MM.1S (cell line): ENCODE results near the gene CDC16.

Source experiments
- DNase-seq: peaks from one replicate; pipeline ENCODE4 v3.0.0-alpha.2; 2015
- H2AFZ ChIP-seq: fragments of 300-600 bp; sonication (generic); 2 replicates; pipeline ENCODE4 v1.6.0; 2016; ENCODE audit warnings: antibody characterized with exemption, low read length
- H3F3A ChIP-seq: fragments of 300-600 bp; sonication (generic); 2 replicates; pipeline ENCODE4 v1.6.1; 2016; ENCODE audit warnings: mild to moderate bottlenecking, antibody characterized with exemption, low read length, moderate library complexity, mixed read lengths; ENCODE audit not compliant: insufficient read depth
- H3K27ac ChIP-seq: fragments of 300-600 bp; sonication (generic); 2 replicates; pipeline ENCODE4 v1.5.1; 2016; ENCODE audit warnings: mild to moderate bottlenecking, low read length
- H3K27me3 ChIP-seq: fragments of 300-600 bp; sonication (generic); replicated peaks from 2 replicates; pipeline ENCODE4 v1.6.0; 2016; ENCODE audit warnings: low read length; ENCODE audit not compliant: insufficient read depth
- H3K36me3 ChIP-seq: fragments of 300-600 bp; sonication (generic); replicated peaks from 2 replicates; pipeline ENCODE4 v1.6.1; 2016; ENCODE audit warnings: mild to moderate bottlenecking, low read length, mixed read lengths; ENCODE audit not compliant: insufficient read depth
- H3K4me1 ChIP-seq: fragments of 300-600 bp; sonication (generic); 2 replicates; pipeline ENCODE4 v1.6.1; 2016; ENCODE audit warnings: low read length, mixed read lengths
- H3K4me2 ChIP-seq: fragments of 300-600 bp; sonication (generic); 2 replicates; pipeline ENCODE4 v1.6.0; 2016; ENCODE audit warnings: low read depth, low read length
- H3K4me3 ChIP-seq: fragments of 300-600 bp; sonication (generic); 2 replicates; pipeline ENCODE4 v1.5.1; 2016; ENCODE audit warnings: low read length, mixed read lengths
- H3K79me2 ChIP-seq: fragments of 300-600 bp; sonication (generic); 2 replicates; pipeline ENCODE4 v1.6.1; 2016; ENCODE audit warnings: mixed run types, low read length, mixed read lengths
- H3K9ac ChIP-seq: fragments of 300-600 bp; sonication (generic); 2 replicates; pipeline ENCODE4 v1.6.1; 2016; ENCODE audit warnings: low read length, mixed read lengths
- H3K9me2 ChIP-seq: fragments of 300-600 bp; sonication (generic); replicated peaks from 2 replicates; pipeline ENCODE4 v1.6.1; 2016; ENCODE audit warnings: mild to moderate bottlenecking, low read length, mixed read lengths; ENCODE audit not compliant: insufficient read depth
- H3K9me3 ChIP-seq: fragments of 300-600 bp; sonication (generic); replicated peaks from 2 replicates; pipeline ENCODE4 v1.6.1; 2016; ENCODE audit warnings: mild to moderate bottlenecking, low read length, mixed read lengths; ENCODE audit not compliant: insufficient read depth
- H4K20me1 ChIP-seq: fragments of 300-600 bp; sonication (generic); 2 replicates; pipeline ENCODE4 v1.6.1; 2016; ENCODE audit warnings: mild to moderate bottlenecking, low read length, moderate library complexity, mixed read lengths; ENCODE audit not compliant: insufficient read depth
- CTCF ChIP-seq: fragments of 300-600 bp; sonication (generic); IDR thresholded peaks from 2 replicates; pipeline ENCODE4 v1.5.1; 2016; ENCODE audit warnings: antibody characterized with exemption, low read length, mixed read lengths
- EZH2 ChIP-seq: fragments of 300-600 bp; sonication (generic); optimal IDR thresholded peaks from 2 replicates; pipeline ENCODE3; 2017; ENCODE audit warnings: low read depth, mild to moderate bottlenecking, antibody characterized with exemption, low read length, mixed read lengths
- EZH2phosphoT487 ChIP-seq: fragments of 300-600 bp; sonication (generic); IDR thresholded peaks from 2 replicates; pipeline ENCODE4 v1.6.1; 2018; ENCODE audit warnings: antibody characterized with exemption, low read length

Gene CDC16

GRCh38 chr13:114319441-114319913 lies 84.8 kb downstream of the CDC16 start:
- no peak overlapping the region for H3K4me2 ChIP-seq
- H2AFZ ChIP-seq = no peak overlapping the region
- H3K9me3 ChIP-seq = no peaks in the 10 kb centered on the region
- peaks cover 6% of the 10 kb centered on the region for H3F3A ChIP-seq
- H4K20me1 ChIP-seq = peaks cover 8% of the 10 kb centered on the region; the same call in 1 of the 2 replicates
- no peak overlapping the region for H3K27ac ChIP-seq
- no peak overlapping the region for H3K4me3 ChIP-seq
- H3K9me2 ChIP-seq = no peaks in the 10 kb centered on the region
- peaks cover 74% of the 10 kb centered on the region for H3K79me2 ChIP-seq
- H3K27me3 ChIP-seq = no peaks in the 10 kb centered on the region
- H3K4me1 ChIP-seq = peaks cover 8% of the 10 kb centered on the region; the same call in 1 of the 2 replicates
- no peak for DNase-seq
- no peak overlapping the region for H3K9ac ChIP-seq
- TF ChIP-seq EZH2phosphoT487 (no peak), EZH2 (no peak), CTCF (no peak)
- peaks cover 6% of the 10 kb centered on the region; the same call in 1 of the 2 replicates for H3K36me3 ChIP-seq

DNA sequence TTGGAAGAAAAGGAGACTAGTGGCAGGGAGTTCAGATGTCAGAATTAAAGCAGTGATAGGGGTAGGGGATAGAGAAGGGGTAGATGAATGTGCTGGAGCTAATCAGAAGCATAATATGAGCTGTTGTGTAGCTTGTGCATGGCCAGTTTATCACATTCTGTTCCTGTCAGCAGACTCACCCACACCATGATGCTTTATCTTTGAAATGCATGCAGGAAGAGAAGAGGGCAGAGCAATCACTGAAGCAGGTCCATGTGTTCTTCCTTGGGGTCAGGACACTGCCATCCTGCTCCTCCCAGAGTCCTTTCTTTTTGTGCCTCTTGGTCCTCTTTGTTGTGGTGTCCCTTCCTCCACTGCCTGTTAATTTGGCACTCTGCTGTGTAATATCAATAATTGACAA lies 85.4 kb downstream of the CDC16 start:
- Histone ChIP-seq H3K4me1 (peaks cover 6% of the 10 kb centered on the region; the same call in 1 of the 2 replicates), H3K4me2 (no peak overlapping the region), H3F3A (peaks cover 2% of the 10 kb centered on the region), H3K27me3 (no peaks in the 10 kb centered on the region), H3K9me3 (no peaks in the 10 kb centered on the region), H3K4me3 (no peak overlapping the region), H3K27ac (no peak overlapping the region), H3K79me2 (peaks cover 77% of the 10 kb centered on the region), H3K36me3 (peaks cover 6% of the 10 kb centered on the region; the same call in 1 of the 2 replicates), H3K9ac (no peak overlapping the region), H2AFZ (no peak overlapping the region), H4K20me1 (peaks cover 8% of the 10 kb centered on the region; the same call in 1 of the 2 replicates), H3K9me2 (no peaks in the 10 kb centered on the region)
- no peak for DNase-seq
- TF ChIP-seq CTCF (no peak), EZH2phosphoT487 (no peak), EZH2 (no peak)

DNA sequence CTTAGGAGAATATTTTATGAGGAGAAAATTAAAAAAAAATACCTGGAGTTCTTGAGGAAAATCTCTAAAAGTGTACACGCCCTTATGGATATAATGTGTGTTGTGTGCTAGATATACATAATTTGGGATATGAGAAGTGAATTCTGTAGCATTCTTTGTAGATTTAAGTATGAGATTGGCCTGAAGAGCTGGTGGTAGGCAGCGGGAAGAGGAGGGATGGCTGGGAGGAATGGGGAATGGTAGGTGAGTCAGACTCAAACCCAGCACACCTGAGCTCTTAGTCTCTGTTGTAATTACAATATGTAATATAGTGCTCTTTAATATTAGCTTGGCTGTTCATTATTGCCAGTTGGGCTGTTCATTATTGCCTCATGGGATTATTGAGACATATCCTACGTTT lies 86.6 kb downstream of the CDC16 start:
- no peak for TF ChIP-seq EZH2phosphoT487
- no peak for TF ChIP-seq EZH2
- no peak for TF ChIP-seq CTCF
- Histone ChIP-seq H3F3A (no peaks in the 10 kb centered on the region), H2AFZ (no peak overlapping the region), H3K9ac (no peak overlapping the region), H3K9me3 (no peaks in the 10 kb centered on the region), H3K4me1 (no peaks in the 10 kb centered on the region), H3K36me3 (peaks cover 6% of the 10 kb centered on the region; the same call in 1 of the 2 replicates), H3K9me2 (no peaks in the 10 kb centered on the region), H3K27me3 (no peaks in the 10 kb centered on the region), H3K27ac (no peak overlapping the region), H3K79me2 (peaks cover 68% of the 10 kb centered on the region), H3K4me3 (no peak overlapping the region), H3K4me2 (no peak overlapping the region), H4K20me1 (peaks cover 8% of the 10 kb centered on the region; the same call in 1 of the 2 replicates)
- no peak for DNase-seq
